GM23248 (cell line): ENCODE data around the gene ISG20L2.

Experiments used
- EZH2 ChIP-seq: fragments of 200-600 bp; sonication (generic); IDR thresholded peaks from 2 replicates; pipeline ENCODE4 v1.6.1; 2018; ENCODE audit warnings: antibody characterized with exemption, mild to moderate bottlenecking; ENCODE audit not compliant: insufficient read depth, poor library complexity, severe bottlenecking
- EZH2phosphoT487 ChIP-seq: fragments of 200-600 bp; sonication (generic); IDR thresholded peaks from 2 replicates; pipeline ENCODE4 v1.6.1; 2018; ENCODE audit warnings: antibody characterized with exemption, moderate library complexity, mild to moderate bottlenecking, low read depth; ENCODE audit not compliant: insufficient read depth

DNA sequence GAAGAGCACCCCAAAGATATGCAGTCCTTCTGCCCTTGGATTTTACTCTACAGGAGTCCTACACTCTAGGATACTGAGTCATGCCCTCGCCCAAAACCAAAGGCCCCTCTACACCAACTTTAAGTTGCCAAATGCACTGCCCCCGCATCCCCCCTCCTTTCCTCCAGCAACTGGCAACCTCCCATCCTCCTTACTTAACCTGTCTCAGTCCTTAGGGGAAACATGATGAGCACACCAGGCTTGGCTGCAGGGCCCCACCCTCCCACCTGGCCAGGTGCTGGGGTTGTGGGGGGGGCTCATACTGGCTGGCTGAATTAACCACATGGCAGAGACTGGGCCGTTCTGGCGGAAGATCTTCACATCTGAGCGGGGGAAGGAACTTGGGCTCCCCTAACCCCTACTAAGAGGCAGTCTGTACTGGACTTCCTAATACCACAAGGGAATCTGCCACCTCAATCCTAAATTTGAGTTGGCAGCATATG lies 21.7 kb upstream of the ISG20L2 start:
- no peak for TF ChIP-seq EZH2
- TF ChIP-seq EZH2phosphoT487 = no peak
